Activated CD8-positive, alpha-beta memory T cell treated with anti-CD3 and anti-CD28 coated beads for 48 hours (primary cell): ENCODE data around the gene AGAP3.

Experiments used
- DNase-seq, 3 experiments: peaks; one replicate each; pipeline ENCODE4 v3.0.0-alpha.2; 2020; ENCODE audit warnings: low read depth in 2 of 3, low spot score in 2 of 3

The AGAP3 gene

GRCh38 chr7:151122796-151123157, 36.5 kb downstream of the AGAP3 start:
- DNase-seq, result no peak

GRCh38 chr7:151123158-151123821, 37.0 kb downstream of the AGAP3 start:
- DNase-seq, result no peak

GRCh38 chr7:151123822-151124464, 37.7 kb downstream of the AGAP3 start:
- peak; percentile 45 to 80 (median 74) for DNase-seq

- no peak for DNase-seq
Measured at GRCh38 chr7:151124481-151124880, 38.2 kb downstream of the AGAP3 start.

DNA sequence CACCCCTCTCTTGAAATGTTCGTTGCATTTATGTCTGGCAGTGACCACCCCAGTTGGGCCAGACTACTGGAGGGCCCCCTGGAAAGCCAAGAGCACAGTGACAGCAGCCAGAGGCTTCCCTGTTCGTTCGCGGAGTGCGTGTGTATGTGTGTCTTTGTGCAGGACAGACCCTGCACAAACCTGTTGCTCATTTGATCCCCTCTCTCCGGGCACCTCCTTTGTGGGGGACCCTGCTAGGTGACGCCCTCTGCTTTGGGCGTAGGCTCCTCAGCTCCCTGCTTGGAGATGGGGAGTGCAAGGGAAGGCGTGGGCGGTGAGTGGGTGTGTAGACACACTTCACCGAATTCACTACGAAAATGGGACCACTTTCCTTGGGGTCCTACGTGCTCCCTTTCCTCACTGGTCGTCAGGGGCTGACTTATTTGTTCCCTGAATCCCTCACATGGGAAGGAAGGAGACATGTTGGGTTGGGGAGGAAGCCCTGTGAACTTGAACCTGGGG, 38.7 kb downstream of the AGAP3 start:
- no peak for DNase-seq

DNA sequence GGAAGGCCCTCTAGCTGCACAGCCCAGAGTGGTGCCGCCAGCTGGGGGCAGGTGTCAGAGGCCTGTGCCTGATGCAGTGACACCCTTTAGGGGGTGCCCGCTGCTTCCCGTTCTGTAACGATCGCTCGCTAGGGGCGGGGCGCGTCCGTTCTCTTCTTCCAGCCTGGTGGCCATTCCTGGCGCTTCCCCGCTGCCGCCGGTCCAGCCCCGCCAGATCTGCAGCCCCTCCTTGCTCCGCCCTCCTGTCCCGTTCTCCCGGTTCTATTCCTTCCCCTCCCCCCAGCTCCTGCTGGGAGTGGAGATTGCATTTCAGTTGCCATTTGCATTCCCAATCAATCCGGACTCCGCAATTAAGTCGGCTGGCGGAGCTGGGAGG, 39.2 kb downstream of the AGAP3 start:
- no peak for DNase-seq

DNA sequence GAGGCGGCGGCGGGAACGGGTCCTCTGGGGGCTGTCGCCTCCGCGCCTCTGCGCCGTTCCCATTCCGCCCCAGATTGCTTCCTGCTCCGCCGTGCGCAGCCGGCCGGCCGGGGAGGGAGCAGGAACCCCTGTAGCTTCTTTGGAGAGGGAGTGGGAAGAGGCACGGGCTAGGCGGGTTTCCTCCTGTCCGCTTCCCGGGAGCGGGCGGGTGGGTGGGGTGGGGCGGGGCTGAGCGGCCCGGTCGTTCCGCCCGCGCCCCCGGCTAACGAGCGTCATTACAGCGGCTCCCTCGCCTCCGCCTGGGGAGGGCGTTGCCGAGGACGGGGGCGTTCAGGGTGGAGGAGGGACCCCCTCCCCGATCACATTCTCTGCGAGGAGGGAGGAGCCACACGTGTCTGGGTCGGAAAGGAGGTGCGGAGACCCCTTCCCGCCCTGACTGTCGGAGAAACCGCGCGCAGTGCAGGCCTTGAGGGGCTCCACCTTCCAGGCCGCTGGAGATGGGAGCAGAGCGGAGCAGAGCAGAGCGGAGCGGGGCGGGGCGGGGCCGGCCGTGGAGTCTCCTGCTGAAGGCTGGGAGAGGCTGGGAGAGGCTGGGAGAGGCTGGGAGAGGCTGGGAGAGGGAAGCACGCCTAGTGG, 39.7 kb downstream of the AGAP3 start:
- no peak for DNase-seq

GRCh38 chr7:151126491-151127137, 40.3 kb downstream of the AGAP3 start:
- DNase-seq, result no peak

DNA sequence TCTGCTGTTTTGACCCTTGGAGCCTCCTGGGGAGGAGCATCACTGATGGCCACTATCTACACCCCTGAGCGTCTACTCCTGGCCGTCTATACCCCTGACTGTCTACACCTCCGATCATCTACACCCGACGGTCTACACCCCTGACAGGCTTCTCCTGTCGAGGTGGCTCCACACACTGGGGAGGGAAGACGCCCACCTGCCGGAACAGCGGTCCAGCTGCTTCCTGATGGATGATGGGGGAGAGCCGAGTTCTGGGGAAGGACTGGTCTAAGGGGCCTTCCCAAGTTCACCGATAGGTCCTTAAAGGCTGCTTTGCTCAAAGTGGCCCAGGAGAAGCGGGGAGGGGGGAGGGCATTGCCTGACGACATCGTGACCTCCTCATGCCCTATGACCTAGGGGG, 41.9 kb downstream of the AGAP3 start:
- DNase-seq, result no peak

- DNase-seq, result no peak
Measured at GRCh38 chr7:151128716-151129115, 42.4 kb downstream of the AGAP3 start.

DNA sequence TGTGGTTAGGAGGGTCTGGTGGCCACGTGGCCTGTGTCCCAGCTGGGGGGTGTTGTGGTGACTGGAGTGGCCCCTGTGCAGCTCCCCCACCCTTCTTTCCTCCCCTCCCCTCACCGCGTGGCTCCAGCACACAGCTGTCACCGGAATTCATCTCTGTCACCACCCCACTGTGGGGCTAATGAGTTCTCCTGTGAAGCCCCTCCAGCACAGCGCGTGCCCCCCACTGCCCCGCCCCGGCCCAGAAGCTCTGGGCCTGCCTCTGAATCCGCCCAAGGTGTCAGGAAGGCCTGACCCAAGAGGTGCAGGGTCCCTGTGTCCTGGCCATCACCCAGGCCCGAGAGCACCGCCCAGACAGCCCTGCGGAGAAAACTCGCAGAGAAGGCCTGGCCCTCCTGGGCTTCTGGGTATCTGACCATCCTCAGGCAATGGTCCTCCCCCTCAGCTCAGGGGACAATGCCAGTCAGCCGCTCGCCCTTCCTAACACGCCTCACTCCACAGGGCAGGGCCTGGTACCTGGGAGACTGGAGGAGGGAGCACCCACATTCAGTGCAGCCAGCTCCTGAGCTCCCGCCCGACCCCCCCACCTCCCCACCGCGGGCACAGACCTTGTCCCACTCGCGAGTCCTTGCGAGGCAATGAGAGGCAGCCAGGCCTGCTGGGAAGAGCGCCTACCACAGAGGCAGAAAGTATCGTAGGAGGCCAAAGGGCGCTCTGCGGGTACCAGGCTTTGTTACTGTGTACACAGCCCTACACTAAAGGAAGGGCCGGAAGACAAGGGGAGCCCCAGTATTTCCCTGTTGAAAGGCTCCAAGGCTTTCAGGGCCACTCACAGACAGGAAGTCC, 43.1 kb downstream of the AGAP3 start:
- no peak for DNase-seq

- DNase-seq, result no peak
Measured at GRCh38 chr7:151129960-151130591, 43.8 kb downstream of the AGAP3 start.

- no peak for DNase-seq
Measured at GRCh38 chr7:151130741-151131157, 44.5 kb downstream of the AGAP3 start.

DNA sequence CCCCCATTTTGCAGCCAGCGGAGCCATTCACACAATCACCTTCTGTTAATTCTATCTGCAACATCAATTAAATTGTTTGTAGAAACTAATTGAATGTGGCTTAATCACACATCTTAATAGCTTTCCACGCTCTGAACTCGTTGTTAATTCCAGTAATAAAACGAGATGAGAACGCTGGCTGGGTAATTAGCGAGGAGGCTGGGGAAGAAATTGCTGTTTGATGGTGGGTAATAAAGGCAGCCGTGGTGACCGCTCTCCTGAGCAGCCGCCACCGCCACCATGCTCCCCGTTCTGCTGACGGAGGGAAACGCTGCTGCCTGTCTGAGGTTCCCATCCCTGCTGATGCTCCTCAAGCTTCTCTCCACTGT, 44.9 kb downstream of the AGAP3 start:
- no peak for DNase-seq

GRCh38 chr7:151131592-151132293, 45.5 kb downstream of the AGAP3 start:
- DNase-seq, result no peak

GRCh38 chr7:151132461-151133205, 46.4 kb downstream of the AGAP3 start:
- no peak for DNase-seq

DNA sequence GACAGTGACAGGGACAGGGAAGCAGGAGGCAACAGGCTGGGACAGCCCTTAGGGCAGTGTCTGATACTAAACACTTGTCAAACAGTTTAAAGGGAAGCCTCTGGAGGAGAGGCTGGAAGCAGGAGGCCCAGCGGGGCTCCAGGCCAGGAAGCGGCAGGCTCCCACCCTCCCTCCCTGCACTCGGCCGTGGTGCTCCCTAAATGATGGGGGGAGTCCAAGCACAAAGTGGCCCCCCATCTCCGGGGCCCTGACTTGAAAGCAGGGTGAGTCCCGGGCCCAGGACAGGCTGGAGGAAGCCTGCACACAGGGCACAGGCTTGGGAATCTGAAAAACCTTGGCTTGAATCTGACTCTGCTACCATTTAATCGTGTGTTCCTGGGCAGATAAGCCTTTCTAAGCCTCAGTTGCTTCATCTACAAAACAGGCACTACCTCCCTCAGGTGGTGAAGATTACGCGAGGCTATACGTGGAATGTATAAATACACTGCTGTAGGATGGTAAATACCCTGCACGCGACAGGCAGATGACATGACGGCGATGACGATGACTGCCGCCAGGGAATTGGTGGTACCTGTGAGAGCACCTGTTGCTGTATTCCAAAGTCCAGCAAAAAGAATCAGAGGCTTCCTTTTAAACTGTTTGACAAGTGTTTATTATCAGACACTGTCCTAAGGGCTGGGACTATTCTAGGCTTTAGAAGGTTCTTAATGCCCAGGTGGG, 47.2 kb downstream of the AGAP3 start:
- no peak for DNase-seq

GRCh38 chr7:151133986-151134742, 47.9 kb downstream of the AGAP3 start:
- DNase-seq, result no peak
